Endometrial microvascular endothelial cells (primary cell): Measurements from ENCODE around the gene CFC1. TPM values are rescaled to one million over a fixed set of nuclear protein-coding genes. Genes with fewer than 3 reads are reported as not detected.
"Not testable (repeated sequence)": the region's sequence is repeated elsewhere in the genome, so short reads cannot be mapped to it uniquely, and the experiment has no call there.

Experiments used
- in situ Hi-C: cut with HindIII; loops from 2 replicates; pipeline ENCODE4 v1.10.0; 2017; ENCODE audit warnings: low sequenced_read_pairs, low pct_unique_long_range_greater_than_20kb; ENCODE audit errors: inconsistent ontology term
- total RNA-seq: library from RNA; depleted of rRNA; stranded (reverse); fragments of >200 nt; gene quantifications from one replicate; pipeline ENCODE4 v1.2.3, GENCODE V29; 2015; ENCODE audit errors: inconsistent ontology term

The CFC1 gene
- not detected for total RNA-seq

GRCh38 chr2:130599393-130599792 is at the start of gene CFC1:
CFC1 (minus strand) TSS chr2:130599575; CDS start chr2:130599287, 288 bp downstream.
- in situ Hi-C loops = not testable (repeated sequence)

- in situ Hi-C loops = not testable (repeated sequence)
Observed at GRCh38 chr2:130641688-130642087, 42.3 kb upstream of the CFC1 start.

- in situ Hi-C loops = not testable (repeated sequence)
Observed at GRCh38 chr2:130638973-130639372, 39.6 kb upstream of the CFC1 start.

- in situ Hi-C loops = not testable (repeated sequence)
Observed at GRCh38 chr2:130628784-130629475, 29.6 kb upstream of the CFC1 start.

- in situ Hi-C loops = not testable (repeated sequence)
Observed at GRCh38 chr2:130611140-130611539, 11.8 kb upstream of the CFC1 start, which contains the start of gene POTEJ. POTEJ (plus strand) TSS chr2:130611440; CDS start chr2:130611533, 93 bp downstream.

GRCh38 chr2:130610486-130610885 is 11.1 kb upstream of the CFC1 start:
- in situ Hi-C loops = not testable (repeated sequence)

- in situ Hi-C loops = not testable (repeated sequence)
Observed at GRCh38 chr2:130609002-130609920, 9.9 kb upstream of the CFC1 start.

- in situ Hi-C loops = not testable (repeated sequence)
Observed at GRCh38 chr2:130608276-130609001, 9.1 kb upstream of the CFC1 start.

GRCh38 chr2:130601648-130602302 is 2.4 kb upstream of the CFC1 start:
- in situ Hi-C loops = not testable (repeated sequence)

- in situ Hi-C loops = not testable (repeated sequence)
Observed at GRCh38 chr2:130599926-130600325, 551 bp upstream of the CFC1 start.

- in situ Hi-C loops = not testable (repeated sequence)
Observed at GRCh38 chr2:130598463-130598862, 912 bp downstream of the CFC1 start.

- in situ Hi-C loops = not testable (repeated sequence)
Observed at GRCh38 chr2:130597994-130598393, 1.4 kb downstream of the CFC1 start.

GRCh38 chr2:130596757-130597156 is 2.6 kb downstream of the CFC1 start:
- in situ Hi-C loops = not testable (repeated sequence)

GRCh38 chr2:130594011-130594410 is 5.4 kb downstream of the CFC1 start:
- in situ Hi-C loops = not testable (repeated sequence)

- in situ Hi-C loops = not testable (repeated sequence)
Observed at GRCh38 chr2:130592791-130593414, 6.5 kb downstream of the CFC1 start.

GRCh38 chr2:130590842-130591359 is 8.5 kb downstream of the CFC1 start:
- in situ Hi-C loops = not testable (repeated sequence)

- in situ Hi-C loops = not testable (repeated sequence)
Observed at GRCh38 chr2:130590170-130590841, 9.1 kb downstream of the CFC1 start.
